Calu3 (cell line): ENCODE measurements around the gene TMEM52. TPM values are rescaled to one million over a fixed set of nuclear protein-coding genes. Genes with fewer than 3 reads are reported as not detected.

Experiments
- BruUV-seq: library from RNA; stranded (reverse); fragments of 400-500 nt; replicated peaks from 2 replicates; lab custom pipeline; 2021; lab: Mats Ljungman, UMichigan
- CTCF ChIA-PET: fragments of 300-600 bp; sonication (Branson Sonifier 250); formaldehyde crosslinking; loops from one replicate; lab custom pipeline; 2022; ENCODE audit warnings: antibody characterized with exemption; lab: Charles Lee
- DNase-seq: peaks from one replicate; pipeline ENCODE4 v3.0.0; 2022
- H3K27ac Mint-ChIP-seq: one replicate; pipeline ENCODE4 v1.8.0; 2022; ENCODE audit warnings: mixed read lengths; ENCODE audit not compliant: unreplicated experiment
- H3K27me3 Mint-ChIP-seq: one replicate; pipeline ENCODE4 v1.8.0; 2022; ENCODE audit warnings: mixed read lengths; ENCODE audit not compliant: unreplicated experiment
- H3K36me3 Mint-ChIP-seq: one replicate; pipeline ENCODE4 v1.8.0; 2022; ENCODE audit warnings: mild to moderate bottlenecking, moderate library complexity, mixed read lengths; ENCODE audit not compliant: insufficient read depth, unreplicated experiment
- H3K4me1 Mint-ChIP-seq: one replicate; pipeline ENCODE4 v1.8.0; 2022; ENCODE audit warnings: mild to moderate bottlenecking, low read depth, mixed read lengths; ENCODE audit not compliant: unreplicated experiment
- H3K4me3 Mint-ChIP-seq: one replicate; pipeline ENCODE4 v1.8.0; 2022; ENCODE audit warnings: mild to moderate bottlenecking, low read depth, moderate library complexity, mixed read lengths; ENCODE audit not compliant: unreplicated experiment
- H3K9me3 Mint-ChIP-seq: one replicate; pipeline ENCODE4 v1.8.0; 2022; ENCODE audit warnings: low read depth, mixed read lengths; ENCODE audit not compliant: unreplicated experiment
- CTCF ChIP-seq: fragments of 200-600 bp; IDR thresholded peaks from one replicate; pipeline ENCODE4 v1.8.0; 2022; ENCODE audit warnings: antibody characterized with exemption; ENCODE audit not compliant: unreplicated experiment
- intact Hi-C: fragments of 100-400 bp; cut with micrococcal nuclease; formaldehyde crosslinking; loops from one replicate; pipeline ENCODE4 v1.10.0; 2022; ENCODE audit not compliant: unreplicated experiment
- total RNA-seq: library from RNA; stranded (reverse); gene quantifications from 2 replicates; pipeline ENCODE4 v1.2.3, GENCODE V29; 2022

TMEM52 gene
- total RNA-seq, 1 experiment from 2014 or later = 1.1 TPM

GRCh38 chr1:1926346-1926811 lies 7.3 kb upstream of the TMEM52 start:
- Mint-ChIP-seq H3K9me3 (no peaks in the 10 kb centered on the region), H3K27ac (no peak overlapping the region), H3K27me3 (peaks cover 35% of the 10 kb centered on the region), H3K4me1 (no peaks in the 10 kb centered on the region), H3K36me3 (no peaks in the 10 kb centered on the region), H3K4me3 (no peak overlapping the region)
- no peak for TF ChIP-seq CTCF
- CTCF ChIA-PET = no interaction called here
- BruUV-seq = no TSS peak
- intact Hi-C loops = no loop called here
- DNase-seq = no peak

GRCh38 chr1:1925437-1926345 lies 6.6 kb upstream of the TMEM52 start:
- Mint-ChIP-seq H3K4me3 (no peak overlapping the region), H3K36me3 (no peaks in the 10 kb centered on the region), H3K9me3 (no peaks in the 10 kb centered on the region), H3K27me3 (peaks cover 35% of the 10 kb centered on the region), H3K4me1 (no peaks in the 10 kb centered on the region), H3K27ac (no peak overlapping the region)
- intact Hi-C loops = no loop called here
- TF ChIP-seq CTCF = no peak
- BruUV-seq = no TSS peak
- CTCF ChIA-PET = no interaction called here
- DNase-seq = no peak

- intact Hi-C loops = no loop called here
- CTCF ChIA-PET = no interaction called here
- TF ChIP-seq CTCF = no peak
- no peak overlapping the region for H3K4me3 Mint-ChIP-seq
- no TSS peak for BruUV-seq
- no peak for DNase-seq
- H3K27me3 Mint-ChIP-seq = peaks cover 35% of the 10 kb centered on the region
- H3K27ac Mint-ChIP-seq = no peak overlapping the region
- no peaks in the 10 kb centered on the region for H3K4me1 Mint-ChIP-seq
- no peaks in the 10 kb centered on the region for H3K36me3 Mint-ChIP-seq
- no peaks in the 10 kb centered on the region for H3K9me3 Mint-ChIP-seq
Measured at GRCh38 chr1:1924849-1925248, 5.8 kb upstream of the TMEM52 start.

GRCh38 chr1:1924386-1924785 lies 5.3 kb upstream of the TMEM52 start:
- no TSS peak for BruUV-seq
- TF ChIP-seq CTCF = no peak
- Mint-ChIP-seq H3K36me3 (no peaks in the 10 kb centered on the region), H3K27me3 (peaks cover 35% of the 10 kb centered on the region), H3K4me3 (no peak overlapping the region), H3K27ac (no peak overlapping the region), H3K9me3 (no peaks in the 10 kb centered on the region), H3K4me1 (no peaks in the 10 kb centered on the region)
- intact Hi-C loops = no loop called here
- DNase-seq = no peak
- CTCF ChIA-PET = no interaction called here
